Keratinocyte (primary cell): ENCODE results near the gene RCAN2.

Experiments used
- CTCF ChIP-seq, 3 experiments: IDR thresholded peaks in 1 of 3; conservative IDR thresholded peaks in 1 of 3; optimal IDR thresholded peaks in 1 of 3; 2 replicates in 2 of 3; 3 replicates in 1 of 3; pipeline versions ENCODE3 to v1.5.1; 2011; ENCODE audit warnings: low read length in 3 of 3, mild to moderate bottlenecking in 3 of 3, moderate library complexity in 2 of 3, control low read depth in 1 of 3, inconsistent platforms in 1 of 3; ENCODE audit not compliant: insufficient read depth in 2 of 3; ENCODE audit errors: extremely low read depth in 1 of 3
- EZH2 ChIP-seq: IDR thresholded peaks from one replicate; pipeline ENCODE4 v1.6.1; 2012; ENCODE audit warnings: inconsistent platforms, mild to moderate bottlenecking, low read length, moderate library complexity

- TF ChIP-seq CTCF (optimal IDR thresholded peaks at IDR 0.05 in 1 of 3, IDR thresholded peaks at IDR 0.05 in 1 of 3, conservative IDR thresholded peaks at IDR 0.05 in 1 of 3; ENCODE audit: extremely low read depth in 1 of 3, insufficient read depth in 2 of 3, low read length in 3 of 3) (no peak), EZH2 (no peak)
Measured at GRCh38 chr6:46203391-46204177, 287.7 kb downstream of the RCAN2 start.
